BLaER1 treated with 17β-estradiol and CSF1 and Interleukin-3, amounts not matched to agents 10 nM and 100 nM (cell line): ENCODE results near the gene CCDC184.

Source experiments
- H3K27ac ChIP-seq, 11 experiments: shearing (Covaris generic); formaldehyde crosslinking; 2 replicates each; pipeline ENCODE4 v1.8.1; 2022
- H3K27me3 ChIP-seq, 11 experiments: shearing (Covaris generic); formaldehyde crosslinking; 2 replicates each; pipeline ENCODE4 v1.8.1; 2022
- H3K36me3 ChIP-seq, 11 experiments: shearing (Covaris generic); formaldehyde crosslinking; 2 replicates each; pipeline ENCODE4 v1.8.1; 2022
- H3K4me1 ChIP-seq, 10 experiments: shearing (Covaris generic); formaldehyde crosslinking; 2 replicates each; pipeline ENCODE4 v1.8.1; 2022
- H3K4me2 ChIP-seq, 11 experiments: shearing (Covaris generic); formaldehyde crosslinking; 2 replicates each; pipeline ENCODE4 v1.8.1; 2022
- H3K4me3 ChIP-seq, 10 experiments: shearing (Covaris generic); formaldehyde crosslinking; 2 replicates each; pipeline ENCODE4 v1.8.1; 2022
- H3K9ac ChIP-seq, 11 experiments: shearing (Covaris generic); formaldehyde crosslinking; 2 replicates each; pipeline ENCODE4 v1.8.1; 2022
- H3K9me3 ChIP-seq, 11 experiments: shearing (Covaris generic); formaldehyde crosslinking; replicated peaks in 1 of 11; 2 replicates each; pipeline ENCODE4 v1.8.1; 2022
- H4K20me1 ChIP-seq, 11 experiments: shearing (Covaris generic); formaldehyde crosslinking; 2 replicates each; pipeline ENCODE4 v1.8.1; 2022
- Cebpa-rat ChIP-seq, 11 experiments: shearing (Covaris generic); IDR thresholded peaks; 2 replicates each; pipeline ENCODE4 v1.8.1; 2022

Gene CCDC184

GRCh38 chr12:48184549-48184922 is 1.1 kb downstream of the CCDC184 start:
- Histone ChIP-seq H3K4me3 (peak overlapping the region; percentile 65 to 86 (median 76); a peak in 14 of 20 replicates), H3K9ac (no peak overlapping the region; a peak in 1 of 22 replicates)
- TF ChIP-seq Cebpa-rat (IDR thresholded peaks at IDR 0.05) = no peak

GRCh38 chr12:48185181-48185919 is 1.9 kb downstream of the CCDC184 start:
- Histone ChIP-seq H3K27ac (no peak overlapping the region), H3K36me3 (no peaks in the 10 kb centered on the region), H3K9ac (no peak overlapping the region), H4K20me1 (peaks cover 0 to 13% (median 0%) of the 10 kb centered on the region in 11 experiments; a peak in 3 of 22 replicates), H3K4me3 (peak overlapping the region in 2 of 10 experiments; percentile 65 to 72; a peak in 3 of 20 replicates), H3K4me1 (peaks cover 34 to 51% (median 39%) of the 10 kb centered on the region in 10 experiments), H3K4me2 (peak overlapping the region; percentile 31 to 98 (median 90); a peak in 20 of 22 replicates), H3K9me3 (no peaks in the 10 kb centered on the region), H3K27me3 (peaks cover 25 to 41% (median 32%) of the 10 kb centered on the region in 11 experiments)
- TF ChIP-seq Cebpa-rat (IDR thresholded peaks at IDR 0.05) = no peak

More at GRCh38 chr12:48184549-48184922, 1.1 kb downstream of the CCDC184 start:
- H3K36me3 ChIP-seq = no peaks in the 10 kb centered on the region
- H3K27ac ChIP-seq = no peak overlapping the region
- peaks cover 31 to 51% (median 36%) of the 10 kb centered on the region in 10 experiments for H3K4me1 ChIP-seq
- H3K4me2 ChIP-seq = peak overlapping the region; percentile 77 to 98 (median 94); a peak in 21 of 22 replicates
- H4K20me1 ChIP-seq = peaks cover 0 to 13% (median 0%) of the 10 kb centered on the region in 11 experiments; a peak in 3 of 22 replicates
- no peaks in the 10 kb centered on the region for H3K9me3 ChIP-seq
- H3K27me3 ChIP-seq = peaks cover 25 to 41% (median 32%) of the 10 kb centered on the region in 11 experiments

- H3K9me3 ChIP-seq = no peaks in the 10 kb centered on the region
- H3K36me3 ChIP-seq = no peaks in the 10 kb centered on the region
- TF ChIP-seq Cebpa-rat (IDR thresholded peaks at IDR 0.05) = no peak
- peaks cover 25 to 31% (median 29%) of the 10 kb centered on the region in 11 experiments for H3K27me3 ChIP-seq
- H3K9ac ChIP-seq = no peak overlapping the region
- H3K27ac ChIP-seq = no peak overlapping the region
- H3K4me2 ChIP-seq = 0 out of 22 replicates have a peak overlapping the region, but pooled peaks of 2 of the 11 experiments have one; percentile 11 to 18
- peaks cover 25 to 52% (median 30%) of the 10 kb centered on the region in 10 experiments for H3K4me1 ChIP-seq
- H4K20me1 ChIP-seq = peaks cover 0 to 13% (median 0%) of the 10 kb centered on the region in 11 experiments; a peak in 3 of 22 replicates
- H3K4me3 ChIP-seq = no peak overlapping the region
Measured at GRCh38 chr12:48187916-48188695, 4.7 kb downstream of the CCDC184 start.

GRCh38 chr12:48189331-48190125 is 6.1 kb downstream of the CCDC184 start:
- peaks cover 14 to 17% (median 15%) of the 10 kb centered on the region in 11 experiments for H3K27me3 ChIP-seq
- H3K27ac ChIP-seq = no peak overlapping the region
- H3K9ac ChIP-seq = no peak overlapping the region
- H3K36me3 ChIP-seq = no peaks in the 10 kb centered on the region
- no peaks in the 10 kb centered on the region for H3K9me3 ChIP-seq
- peaks cover 0 to 9% (median 0%) of the 10 kb centered on the region in 11 experiments; a peak in 2 of 22 replicates for H4K20me1 ChIP-seq
- H3K4me2 ChIP-seq = peak overlapping the region in 2 of 11 experiments; percentile 2 to 21; a peak in 1 of 22 replicates
- no peak overlapping the region for H3K4me3 ChIP-seq
- TF ChIP-seq Cebpa-rat (IDR thresholded peaks at IDR 0.05) = no peak
- H3K4me1 ChIP-seq = peaks cover 20 to 61% (median 28%) of the 10 kb centered on the region in 10 experiments

- Histone ChIP-seq H3K27ac (no peak overlapping the region), H3K4me1 (peaks cover 5 to 61% (median 12%) of the 10 kb centered on the region in 10 experiments), H3K36me3 (no peaks in the 10 kb centered on the region), H4K20me1 (no peaks in the 10 kb centered on the region), H3K27me3 (peaks cover 0 to 1% (median 0%) of the 10 kb centered on the region in 11 experiments; a peak in 3 of 22 replicates), H3K9me3 (no peaks in the 10 kb centered on the region), H3K4me3 (no peak overlapping the region), H3K4me2 (no peak overlapping the region), H3K9ac (no peak overlapping the region)
- TF ChIP-seq Cebpa-rat (IDR thresholded peaks at IDR 0.05) = no peak
Measured at GRCh38 chr12:48191096-48191495, 7.7 kb downstream of the CCDC184 start.

GRCh38 chr12:48192861-48193260 is 9.4 kb downstream of the CCDC184 start:
- Histone ChIP-seq H3K36me3 (no peaks in the 10 kb centered on the region), H3K9me3 (no peaks in the 10 kb centered on the region), H3K27me3 (no peaks in the 10 kb centered on the region), H3K9ac (no peak overlapping the region), H3K4me3 (no peak overlapping the region), H3K4me2 (peak overlapping the region in 3 of 11 experiments; percentile 31 to 85 (median 42); a peak in 6 of 22 replicates), H4K20me1 (no peaks in the 10 kb centered on the region), H3K4me1 (peaks cover 9 to 70% (median 13%) of the 10 kb centered on the region in 10 experiments), H3K27ac (no peak overlapping the region)
- TF ChIP-seq Cebpa-rat (IDR thresholded peaks at IDR 0.05) = no peak

- Histone ChIP-seq H3K4me3 (no peak overlapping the region), H3K4me1 (peaks cover 11 to 71% (median 16%) of the 10 kb centered on the region in 10 experiments), H3K27ac (0 out of 22 replicates have a peak overlapping the region, but pooled peaks of 1 of the 11 experiments have one; percentile 9), H3K9ac (no peak overlapping the region), H3K4me2 (peak overlapping the region in 3 of 11 experiments; percentile 31 to 85 (median 42); a peak in 5 of 22 replicates), H3K36me3 (no peaks in the 10 kb centered on the region), H3K9me3 (no peaks in the 10 kb centered on the region), H4K20me1 (no peaks in the 10 kb centered on the region), H3K27me3 (no peaks in the 10 kb centered on the region)
- no peak for TF ChIP-seq Cebpa-rat (IDR thresholded peaks at IDR 0.05)
Measured at GRCh38 chr12:48193623-48194022, 10.2 kb downstream of the CCDC184 start.

GRCh38 chr12:48194799-48195201 is 11.4 kb downstream of the CCDC184 start:
- peak overlapping the region in 1 of 11 experiments; percentile 85; a peak in 2 of 22 replicates for H3K4me2 ChIP-seq

More at GRCh38 chr12:48194799-48195201, 11.4 kb downstream of the CCDC184 start:
- Histone ChIP-seq H3K27ac (no peak overlapping the region), H3K4me3 (no peak overlapping the region), H3K9ac (no peak overlapping the region), H3K9me3 (no peaks in the 10 kb centered on the region), H3K4me1 (peaks cover 23 to 80% (median 27%) of the 10 kb centered on the region in 10 experiments), H3K36me3 (no peaks in the 10 kb centered on the region), H4K20me1 (no peaks in the 10 kb centered on the region), H3K27me3 (no peaks in the 10 kb centered on the region)
- no peak for TF ChIP-seq Cebpa-rat (IDR thresholded peaks at IDR 0.05)
